Measurements from ENCODE around the gene DNTT. TPM values are rescaled to one million over a fixed set of nuclear protein-coding genes. Genes with fewer than 3 reads are reported as not detected.

The DNTT gene
- total and polyA plus RNA-seq, 9 of the 15 experiments (the other 6 are each of a cell fraction or from before 2014, with no cell fraction given) = not detected

DNA sequence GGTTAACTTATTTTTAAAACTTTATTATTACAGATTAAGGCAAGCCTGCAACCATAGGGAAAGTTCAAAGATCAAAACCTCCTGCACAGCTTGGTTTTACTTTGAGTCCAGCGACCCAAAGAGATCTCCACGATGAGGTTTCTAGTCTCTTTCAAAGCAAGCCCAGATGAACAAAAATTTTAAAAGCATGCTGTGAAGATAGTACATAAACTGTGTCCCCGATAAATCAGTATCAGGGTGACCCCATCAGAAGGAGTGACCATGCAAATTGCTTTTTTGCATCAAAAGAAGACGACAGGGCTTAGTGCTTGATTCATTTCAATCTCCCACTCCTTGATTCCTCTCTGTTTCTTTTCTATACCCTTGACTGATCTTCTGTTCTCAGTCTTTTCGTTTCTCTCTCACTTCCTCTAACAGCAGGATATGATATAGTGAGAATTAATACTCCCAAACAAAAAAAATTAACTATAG lies 16.0 kb upstream of the DNTT start:
- CTCF ChIA-PET (ENCODE audit: low intra/inter-chr PET ratio) = no interaction called here
- TF ChIP-seq RBM15 (IDR thresholded peaks at IDR 0.05; ENCODE audit: insufficient read depth, low read length) (no peak), THRAP3 (IDR thresholded peaks at IDR 0.05; ENCODE audit: borderline replicate concordance) (no peak), TCF3 (CRISPR knock-in tag; IDR thresholded peaks at IDR 0.05) (no peak), ZNF586 (CRISPR knock-in tag; conservative IDR thresholded peaks at IDR 0.05) (no peak), RNF2 (IDR thresholded peaks at IDR 0.05) (no peak), SRF (CRISPR knock-in tag; IDR thresholded peaks at IDR 0.05) (no peak), ZNF253 (CRISPR knock-in tag; conservative IDR thresholded peaks at IDR 0.05) (no peak), ETV6 (IDR thresholded peaks at IDR 0.05; ENCODE audit: borderline replicate concordance in 1 of 2, low read depth in 2 of 2, low read length in 1 of 2) (no peak), ETV6 (CRISPR knock-in tag; IDR thresholded peaks at IDR 0.05; ENCODE audit: borderline replicate concordance) (no peak), ZNF76 (CRISPR knock-in tag; IDR thresholded peaks at IDR 0.05; ENCODE audit: borderline replicate concordance) (no peak), ZNF431 (CRISPR knock-in tag; IDR thresholded peaks at IDR 0.05) (no peak), CREBBP (IDR thresholded peaks at IDR 0.05; ENCODE audit: low read depth, low read length) (no peak), RBBP5 (IDR thresholded peaks at IDR 0.05; ENCODE audit: borderline replicate concordance, insufficient read depth, low read length, poor library complexity, severe bottlenecking) (no peak)
- in situ Hi-C loops (cut with MboI) = no loop called here
- no peaks in the 10 kb centered on the region for H3K9me1 ChIP-seq (ENCODE audit: control insufficient read depth, insufficient read depth, low read length)
- no peaks in the 10 kb centered on the region for H3K36me3 ChIP-seq (ENCODE audit: control insufficient read depth, insufficient read depth, low read length)
- FAIRE-seq (no peak), DNase-seq (ENCODE audit: extremely low read depth in 1 of 4, low spot score in 3 of 4) (no peak), ATAC-seq (no peak)
- H3K27me3 ChIP-seq (ENCODE audit: control insufficient read depth in 2 of 2, insufficient read depth in 2 of 2, low read length in 2 of 2) = no peaks in the 10 kb centered on the region; a peak in 1 of 5 replicates
- POLR2A ChIA-PET = no interaction called here
- H3K9me3 ChIP-seq (replicated peaks; ENCODE audit: control insufficient read depth, insufficient read depth, low read depth, low read length) = no peaks in the 10 kb centered on the region
- no peaks in the 10 kb centered on the region for H3K79me2 ChIP-seq (ENCODE audit: control insufficient read depth, insufficient read depth, low read length)
- H3K4me2 ChIP-seq (ENCODE audit: insufficient read depth, low read length) = no peak overlapping the region
- H3K4me3 ChIP-seq = no peak overlapping the region
- BruUV-seq (replicated peaks) = no TSS peak
- H2AFZ ChIP-seq (ENCODE audit: low read depth, low read length) = no peak overlapping the region
- no peak overlapping the region for H3K27ac ChIP-seq (ENCODE audit: extremely low read depth, low read depth, low read length)
- no peaks in the 10 kb centered on the region for H3K4me1 ChIP-seq (replicated peaks in 1 of 2; ENCODE audit: control insufficient read depth in 2 of 2, insufficient read depth in 2 of 2, low read length in 2 of 2)
- 2% methylated on average over 5 of the region's 5 CpGs for WGBS (ENCODE audit: insufficient coverage, low coverage, missing lambda C conversion rate)
- H3K9ac ChIP-seq (ENCODE audit: insufficient read depth in 1 of 2, low read depth in 2 of 2, low read length in 2 of 2) = no peak overlapping the region
- intact Hi-C loops (cut with micrococcal nuclease) = no loop called here
- no peaks in the 10 kb centered on the region for H4K20me1 ChIP-seq (replicated peaks; ENCODE audit: control insufficient read depth, insufficient read depth, low read length)

Data from K562 (cell line).